COLO668 (cell line): ENCODE data around the gene RELCH.

Experiments
- DNase-seq: peaks from one replicate; lab custom pipeline; 2025; ENCODE audit not compliant: unreplicated experiment; lab: John Stamatoyannopoulos, UW

RELCH gene

GRCh38 chr18:62323483-62324180 is 136.6 kb downstream of the RELCH start:
- no peak for DNase-seq

DNA sequence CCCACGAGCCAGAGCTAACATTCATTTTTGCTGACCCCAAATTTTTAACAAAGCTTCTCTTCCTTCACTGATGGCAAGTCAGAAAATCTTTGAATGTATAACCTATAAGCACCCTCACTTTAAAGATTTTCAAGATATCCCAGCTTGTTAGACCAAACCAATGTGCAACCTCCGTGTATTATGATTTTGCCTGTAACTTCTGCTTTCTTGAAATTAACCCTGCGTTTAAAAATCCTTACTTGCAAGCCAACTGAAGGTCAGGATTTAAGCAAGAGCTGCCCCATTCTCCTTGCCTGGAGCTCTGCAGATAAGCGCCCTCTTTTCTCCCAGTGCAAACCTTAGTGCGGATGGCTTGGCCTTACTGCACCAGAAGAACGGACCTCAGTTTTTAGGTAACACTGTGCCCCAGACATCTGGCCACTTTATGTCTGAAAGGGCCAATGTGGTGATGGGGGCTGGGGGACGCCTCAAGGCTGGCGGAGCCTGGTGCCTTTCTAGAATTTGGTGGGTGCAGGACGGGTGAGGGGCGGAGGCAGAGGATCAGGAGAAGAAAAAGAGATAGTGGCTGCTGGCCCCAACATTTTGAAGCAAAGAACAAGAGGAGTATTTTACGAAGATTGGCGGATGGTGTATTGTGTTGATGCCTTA is 137.2 kb downstream of the RELCH start:
- no peak for DNase-seq

DNA sequence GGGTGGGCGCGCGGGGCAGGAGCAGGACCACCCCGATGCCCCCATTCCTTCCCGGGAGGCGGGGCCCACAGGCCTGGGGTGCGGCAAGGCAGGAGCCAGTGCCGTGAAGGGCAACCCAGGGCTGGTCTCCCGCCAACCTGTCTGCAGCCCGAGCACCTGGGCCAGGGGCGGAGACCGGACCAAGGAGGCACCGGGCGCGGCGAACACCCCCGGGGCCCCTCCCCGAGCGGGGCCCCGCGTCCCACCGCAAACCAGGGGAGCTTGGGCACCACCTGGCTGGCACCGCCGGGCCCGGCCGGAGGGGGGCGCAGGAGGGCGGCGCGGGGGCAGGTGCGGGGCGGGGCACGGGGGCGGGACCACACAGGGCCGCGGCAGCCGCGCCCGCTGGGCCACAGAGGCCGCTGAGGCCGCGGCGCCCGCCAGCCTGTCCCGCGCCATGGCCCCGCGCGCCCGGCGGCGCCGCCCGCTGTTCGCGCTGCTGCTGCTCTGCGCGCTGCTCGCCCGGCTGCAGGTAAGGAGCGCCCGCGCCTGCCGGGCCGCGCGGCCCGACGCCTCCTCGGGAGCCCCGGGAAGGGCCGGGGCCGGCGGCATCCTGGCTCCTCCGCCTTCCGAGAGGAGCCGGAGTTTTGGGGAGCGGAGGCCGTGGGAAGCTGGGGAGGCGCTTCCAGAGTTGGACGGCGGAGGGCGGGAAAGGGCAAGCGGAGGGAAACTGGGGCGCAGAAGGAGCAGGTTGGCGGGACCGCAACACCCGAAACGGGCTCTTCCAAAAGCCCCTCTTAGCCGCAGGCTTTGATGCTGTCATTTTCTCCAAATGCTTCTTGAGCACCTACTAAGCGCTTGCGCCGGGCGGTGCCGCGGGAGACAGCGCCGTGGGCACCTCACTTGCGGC is 138.1 kb downstream of the RELCH start, which contains the start of gene TNFRSF11A:
TSS of gene TNFRSF11A (plus strand) at position 394 of the 889 bp plus-strand sequence. CDS start at position 437, 43 bp downstream.
- peak; percentile 88 for DNase-seq

DNA sequence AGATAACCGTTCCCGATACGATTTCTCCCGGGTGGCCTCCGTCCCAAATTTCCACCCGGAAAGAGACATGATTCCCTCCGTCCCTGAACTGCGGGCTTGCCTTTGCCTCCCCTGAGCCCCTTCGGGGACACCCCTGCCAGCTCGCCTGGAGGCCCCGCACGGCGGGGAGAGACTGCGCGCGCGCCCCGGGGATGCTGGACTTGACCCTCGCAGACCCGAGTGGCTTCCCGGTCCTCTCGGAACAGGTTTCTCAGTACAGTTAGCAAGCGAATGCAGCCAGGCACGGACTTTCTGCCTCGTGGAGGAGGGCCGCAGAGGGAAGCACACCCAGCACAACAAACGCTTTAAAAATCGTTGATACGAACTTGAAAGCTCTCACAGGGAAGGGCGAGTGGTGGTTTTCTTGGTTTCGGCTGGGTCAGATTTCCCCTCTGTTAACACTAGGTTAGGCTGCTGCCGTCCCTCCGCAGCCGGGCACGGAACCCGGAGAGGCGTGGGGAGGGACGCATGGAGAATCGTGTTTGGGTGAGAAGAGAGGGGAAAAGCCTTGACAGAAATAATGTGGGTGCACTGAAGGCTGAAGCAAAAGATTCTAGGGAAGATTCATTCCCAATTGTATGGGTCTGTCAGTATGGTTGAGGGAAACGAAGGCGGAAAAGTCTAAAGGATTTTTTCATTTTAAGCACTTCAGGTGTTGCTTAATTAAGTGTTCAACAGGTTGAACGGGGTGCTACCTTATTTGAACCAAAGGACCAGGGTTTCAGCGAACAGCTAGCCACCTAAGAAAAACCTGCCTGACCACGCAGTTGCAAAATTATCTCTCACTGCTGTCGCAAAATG is 139.0 kb downstream of the RELCH start:
- DNase-seq, result peak; percentile 64

- no peak for DNase-seq
Measured at GRCh38 chr18:62326646-62327348, 139.7 kb downstream of the RELCH start.

- peak; percentile 29 for DNase-seq
Measured at GRCh38 chr18:62327977-62328376, 140.9 kb downstream of the RELCH start.

- DNase-seq, result peak; percentile 76
Measured at GRCh38 chr18:62328586-62329525, 141.8 kb downstream of the RELCH start.

DNA sequence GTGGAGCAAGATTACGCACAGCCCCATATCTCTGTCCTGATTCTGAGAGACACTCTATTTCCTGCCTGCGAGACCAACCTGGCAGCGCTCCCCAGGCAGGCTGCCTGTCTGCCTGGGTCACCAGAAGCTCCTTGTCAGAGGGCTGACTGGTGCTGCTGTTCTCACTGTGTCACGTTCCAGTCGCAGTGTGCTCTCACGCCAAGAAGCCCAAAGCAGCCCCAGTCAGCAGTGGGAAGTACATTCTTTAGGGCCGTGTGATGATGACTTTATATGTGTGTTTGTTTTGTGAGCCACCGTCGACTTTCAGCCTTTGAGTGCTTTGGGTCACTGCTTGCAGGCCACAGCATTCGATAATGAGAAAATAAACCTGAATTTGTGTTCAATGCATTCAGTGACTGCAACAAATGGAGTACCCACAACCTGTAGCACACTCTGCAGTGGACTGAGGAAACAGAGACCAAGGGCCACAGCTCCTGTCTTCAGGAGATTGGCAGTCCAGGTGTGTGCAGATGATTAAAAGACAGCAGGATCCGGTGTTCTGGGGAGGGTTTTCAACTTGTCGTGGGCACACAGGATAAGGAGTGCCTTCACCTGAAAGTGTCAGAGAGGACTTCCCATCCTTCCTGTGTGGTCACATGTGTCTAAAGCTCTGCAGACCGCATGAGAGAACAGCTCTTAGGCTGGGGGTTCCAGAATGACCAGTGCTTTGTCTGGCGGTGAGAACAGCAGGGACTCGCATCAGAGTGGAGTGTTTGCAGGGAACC is 142.8 kb downstream of the RELCH start:
- DNase-seq, result peak; percentile 55

GRCh38 chr18:62330650-62331049 is 143.6 kb downstream of the RELCH start:
- no peak for DNase-seq

GRCh38 chr18:62331581-62332356 is 144.7 kb downstream of the RELCH start:
- no peak for DNase-seq

- DNase-seq, result no peak
Measured at GRCh38 chr18:62332431-62332830, 145.4 kb downstream of the RELCH start.

- DNase-seq, result no peak
Measured at GRCh38 chr18:62332964-62333695, 146.1 kb downstream of the RELCH start.

- DNase-seq, result no peak
Measured at GRCh38 chr18:62334120-62334519, 147.1 kb downstream of the RELCH start.

DNA sequence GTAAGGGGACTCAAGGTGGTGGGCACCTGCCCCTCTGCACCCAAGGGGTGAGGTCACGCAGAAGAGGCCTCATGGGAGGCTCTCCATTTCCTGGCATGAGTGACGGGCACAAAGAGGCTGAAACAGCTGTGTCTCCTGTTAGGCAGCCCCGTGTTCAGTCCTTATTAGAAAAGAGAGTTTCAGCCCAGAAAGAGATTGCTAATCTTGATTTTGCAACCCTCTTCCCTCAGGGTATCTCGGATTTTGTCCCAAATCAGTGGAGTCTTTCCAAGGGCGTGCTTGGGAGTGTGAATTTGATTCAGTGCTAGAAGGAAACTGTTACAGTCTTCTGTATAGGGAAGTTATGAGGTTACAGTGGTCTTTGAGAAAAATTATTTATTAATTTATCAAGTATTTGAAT is 148.4 kb downstream of the RELCH start:
- DNase-seq, result no peak

- DNase-seq, result no peak
Measured at GRCh38 chr18:62336618-62337017, 149.6 kb downstream of the RELCH start.

DNA sequence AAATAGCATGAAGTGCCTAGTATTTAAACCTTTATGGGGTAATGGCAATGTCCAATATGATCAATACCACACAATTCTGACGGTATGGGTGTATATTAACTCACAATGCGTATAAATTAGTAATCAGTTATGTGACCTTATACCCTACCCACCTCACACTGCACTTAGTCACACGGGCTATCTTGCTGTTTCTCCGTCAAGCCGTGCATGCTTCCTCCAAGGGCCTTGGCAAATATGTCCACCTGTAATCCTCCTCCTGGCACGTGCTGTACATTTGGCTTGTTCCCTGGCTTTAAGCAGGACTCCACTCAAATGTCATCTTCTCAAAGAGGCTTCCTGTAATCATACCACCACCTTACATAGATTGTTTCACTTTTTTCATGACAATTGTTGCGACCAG is 150.3 kb downstream of the RELCH start:
- no peak for DNase-seq
